AG04449 (cell line): ENCODE results near the gene NOP9.
A peak's percentile ranks its signal among the peaks of the same experiment; 100 is the strongest.

Experiments used
- CTCF ChIA-PET: fragments of 350-600 bp; formaldehyde crosslinking; extraction: SDS; loops from one replicate; lab custom pipeline; 2021; ENCODE audit warnings: antibody characterized with exemption; lab: Yijun Ruan, JAX
- POLR2A ChIA-PET: fragments of 400-600, 350-600 bp; formaldehyde crosslinking; extraction: SDS; loops from one replicate; lab custom pipeline; 2020; ENCODE audit warnings: antibody characterized with exemption, inconsistent platforms; lab: Yijun Ruan, JAX
- DNase-seq: peaks from one replicate; pipeline ENCODE4 v3.0.0-alpha.2; 2010; ENCODE audit warnings: low read depth, low spot score
- H3K4me3 ChIP-seq: 2 replicates; pipeline ENCODE4 v1.5.1; 2011; ENCODE audit warnings: low read depth, mild to moderate bottlenecking, control low read depth, low read length
- CTCF ChIP-seq: IDR thresholded peaks from one replicate; pipeline ENCODE4 v1.5.1; 2011; ENCODE audit warnings: mild to moderate bottlenecking, moderate library complexity, low read length, control low read depth, inconsistent platforms; ENCODE audit not compliant: insufficient read depth; ENCODE audit errors: missing control alignments

NOP9 gene

GRCh38 chr14:24314377-24315193 lies 14.9 kb downstream of the NOP9 start:
- DNase-seq: no peak
- POLR2A ChIA-PET: interaction anchor here (1.0 kb wide), 1 partner anchor 72 kb away, joined by 3 read pairs; the partner anchor contains the start of gene TINF2
- no peak overlapping the region for H3K4me3 ChIP-seq
- no peak for TF ChIP-seq CTCF
- CTCF ChIA-PET: interaction anchor here (18.8 to 37.5 kb wide), 3 partner anchors 8 to 118 kb away, joined by 380 to 688 read pairs (median 688); partner anchors contain the start of genes ADCY4, CBLN3, CIDEB and DHRS1

GRCh38 chr14:24315243-24315806 lies 15.7 kb downstream of the NOP9 start:
- ChIA-PET POLR2A (no interaction called here), CTCF (interaction anchor here (10.6 to 37.5 kb wide), 4 partner anchors 11 to 118 kb away, joined by 114 to 1633 read pairs (median 534); partner anchors contain the start of genes ADCY4, CBLN3, CIDEB and DHRS1)
- H3K4me3 ChIP-seq: no peak overlapping the region
- no peak for TF ChIP-seq CTCF
- DNase-seq: no peak

- peak; percentile 10 for TF ChIP-seq CTCF
- POLR2A ChIA-PET: no interaction called here
- DNase-seq: no peak
- H3K4me3 ChIP-seq: no peak overlapping the region
- CTCF ChIA-PET: interaction anchor here (1.1 to 37.5 kb wide), 6 partner anchors 9 to 111 kb away, joined by 3 to 1633 read pairs (median 60); partner anchors contain the start of genes ADCY4, CBLN3, CIDEB and DHRS1
Measured at GRCh38 chr14:24315807-24316596, 16.4 kb downstream of the NOP9 start.

- no peak for TF ChIP-seq CTCF
- H3K4me3 ChIP-seq: no peak overlapping the region
- CTCF ChIA-PET: interaction anchor here (0.8 to 37.5 kb wide), 7 partner anchors 8 to 225 kb away, joined by 3 to 1633 read pairs (median 6); partner anchors contain the start of genes ADCY4, CBLN3, CIDEB and DHRS1
- no peak for DNase-seq
- POLR2A ChIA-PET: no interaction called here
Measured at GRCh38 chr14:24316597-24316950, 16.9 kb downstream of the NOP9 start.

GRCh38 chr14:24317141-24317928 lies 17.7 kb downstream of the NOP9 start:
- no peak overlapping the region for H3K4me3 ChIP-seq
- no peak for DNase-seq
- no peak for TF ChIP-seq CTCF
- ChIA-PET CTCF (interaction anchor here (0.8 to 37.5 kb wide), 9 partner anchors 8 to 226 kb away, joined by 3 to 1633 read pairs (median 6); partner anchors contain the start of genes ADCY4, CBLN3, CIDEB and DHRS1), POLR2A (interaction anchor here (1.6 kb wide), 1 partner anchor 120 kb away, joined by 5 read pairs; no protein-coding TSS in a partner anchor)
